Measurements from ENCODE around the gene IL9. TPM values are rescaled to one million over a fixed set of nuclear protein-coding genes. Genes with fewer than 3 reads are reported as not detected.
A peak's percentile ranks its signal among the peaks of the same experiment; 100 is the strongest.

Gene IL9
- total RNA-seq, 1 donor from 2014 or later = not detected

DNA sequence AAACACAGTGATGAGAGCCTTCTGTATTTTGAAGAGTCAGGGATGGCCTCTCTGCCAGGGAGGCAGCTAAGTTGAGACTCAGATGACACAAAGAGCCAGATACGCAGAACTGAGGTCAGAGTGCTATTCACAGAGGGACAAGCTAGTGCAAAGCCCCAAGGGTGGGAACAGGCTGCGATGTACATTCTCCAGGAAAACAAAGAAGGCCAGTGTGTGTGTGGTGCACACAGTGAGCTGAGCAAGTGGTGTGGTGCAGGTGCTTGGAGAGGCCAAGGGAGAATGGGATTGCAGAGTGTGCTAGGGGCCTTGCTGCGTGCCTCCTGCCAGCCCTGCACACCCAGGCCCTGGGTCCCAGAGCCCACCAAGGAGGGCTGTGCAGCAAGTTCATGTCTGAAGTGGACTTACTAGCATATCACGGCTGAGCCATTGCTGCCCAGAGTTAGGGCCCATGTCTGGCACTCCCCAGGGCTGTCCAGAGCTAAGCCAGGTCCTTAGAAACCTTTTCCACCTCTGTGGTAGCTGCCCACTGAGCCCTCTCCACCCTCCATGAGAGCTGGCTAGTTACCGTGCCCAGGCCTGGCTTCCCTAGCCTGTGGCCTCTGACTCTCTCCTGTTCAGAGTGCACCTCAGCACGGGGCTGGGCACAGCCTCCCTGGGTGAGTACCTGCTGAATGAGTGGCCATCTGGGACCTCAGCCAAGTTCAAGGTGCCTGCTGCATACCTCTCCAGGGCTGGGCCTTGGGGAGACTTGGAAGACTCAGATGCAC lies 51.9 kb downstream of the IL9 start:
- DNase-seq (ENCODE audit: low spot score, unreplicated experiment) = no peak
- H3K36me3 Mint-ChIP-seq (ENCODE audit: insufficient read depth) = no peaks in the 10 kb centered on the region
- peak overlapping the region; percentile 68 for H3K27ac Mint-ChIP-seq
- H3K4me1 Mint-ChIP-seq (ENCODE audit: low read depth) = no peaks in the 10 kb centered on the region
- peaks cover 3% of the 10 kb centered on the region for H3K9me3 Mint-ChIP-seq (ENCODE audit: low read depth)
- TF ChIP-seq, protein P1, sequence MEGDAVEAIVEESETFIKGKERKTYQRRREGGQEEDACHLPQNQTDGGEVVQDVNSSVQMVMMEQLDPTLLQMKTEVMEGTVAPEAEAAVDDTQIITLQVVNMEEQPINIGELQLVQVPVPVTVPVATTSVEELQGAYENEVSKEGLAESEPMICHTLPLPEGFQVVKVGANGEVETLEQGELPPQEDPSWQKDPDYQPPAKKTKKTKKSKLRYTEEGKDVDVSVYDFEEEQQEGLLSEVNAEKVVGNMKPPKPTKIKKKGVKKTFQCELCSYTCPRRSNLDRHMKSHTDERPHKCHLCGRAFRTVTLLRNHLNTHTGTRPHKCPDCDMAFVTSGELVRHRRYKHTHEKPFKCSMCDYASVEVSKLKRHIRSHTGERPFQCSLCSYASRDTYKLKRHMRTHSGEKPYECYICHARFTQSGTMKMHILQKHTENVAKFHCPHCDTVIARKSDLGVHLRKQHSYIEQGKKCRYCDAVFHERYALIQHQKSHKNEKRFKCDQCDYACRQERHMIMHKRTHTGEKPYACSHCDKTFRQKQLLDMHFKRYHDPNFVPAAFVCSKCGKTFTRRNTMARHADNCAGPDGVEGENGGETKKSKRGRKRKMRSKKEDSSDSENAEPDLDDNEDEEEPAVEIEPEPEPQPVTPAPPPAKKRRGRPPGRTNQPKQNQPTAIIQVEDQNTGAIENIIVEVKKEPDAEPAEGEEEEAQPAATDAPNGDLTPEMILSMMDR (IDR thresholded peaks at IDR 0.05; ENCODE audit: unreplicated experiment) = no peak
- H3K4me3 Mint-ChIP-seq (ENCODE audit: low read depth) = no peak overlapping the region
- peaks cover 23% of the 10 kb centered on the region for H3K27me3 Mint-ChIP-seq

DNA sequence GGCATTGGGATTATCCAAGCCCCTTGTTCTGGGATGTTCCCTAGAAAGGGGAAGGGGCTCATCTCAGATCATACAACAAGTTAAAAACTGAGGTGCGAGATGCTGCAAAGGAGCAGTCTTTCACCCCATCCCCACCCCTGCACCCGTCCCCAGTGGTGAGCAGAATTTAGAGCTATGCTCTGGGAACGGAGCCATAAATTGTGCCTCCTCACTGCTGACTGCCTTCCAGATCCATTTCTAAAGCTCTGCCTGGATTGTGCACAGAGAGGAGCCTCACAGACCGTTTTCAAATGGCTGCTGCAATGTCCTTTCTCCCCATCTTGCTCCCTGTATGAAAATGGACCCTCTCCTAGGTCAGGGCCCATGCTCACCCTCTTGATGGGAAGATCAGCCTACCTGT lies 52.9 kb downstream of the IL9 start:
- no peaks in the 10 kb centered on the region for H3K36me3 Mint-ChIP-seq (ENCODE audit: insufficient read depth)
- peaks cover 28% of the 10 kb centered on the region for H3K27me3 Mint-ChIP-seq
- H3K4me1 Mint-ChIP-seq (ENCODE audit: low read depth) = no peaks in the 10 kb centered on the region

More for the DNA sequence above, 52.9 kb downstream of the IL9 start:
- DNase-seq (ENCODE audit: low spot score, unreplicated experiment) = no peak
- TF ChIP-seq, protein P1 (IDR thresholded peaks at IDR 0.05; ENCODE audit: unreplicated experiment) = no peak
- Mint-ChIP-seq H3K9me3 (ENCODE audit: low read depth) (peaks cover 8% of the 10 kb centered on the region), H3K4me3 (ENCODE audit: low read depth) (no peak overlapping the region), H3K27ac (no peak overlapping the region)

Other genes with a start within 250 kb of the IL9 start
- gene SLC25A48, start 61.2 kb downstream of the IL9 start, total RNA-seq = 0.34 and 0.69 TPM in 2 replicates
- not detected in 2 replicates for gene LECT2, start 59.1 kb upstream of the IL9 start, total RNA-seq
- gene TGFBI, start 133.1 kb upstream of the IL9 start, total RNA-seq = 2.3 and 3.8 TPM in 2 replicates
- 91.8 and 92.3 TPM in 2 replicates for gene SMAD5, start 237.0 kb upstream of the IL9 start, total RNA-seq

All from progenitor cell of endocrine pancreas (in vitro differentiated cells).